ENCODE results near the gene LEF1.

- TF ChIP-seq NFIC (IDR thresholded peaks at IDR 0.05): no peak
- no peak for TF ChIP-seq MAFF (IDR thresholded peaks at IDR 0.05; ENCODE audit: low read length)
- TF ChIP-seq CTCF (IDR thresholded peaks at IDR 0.05 in 2 of 3, conservative IDR thresholded peaks at IDR 0.05 in 1 of 3; ENCODE audit: insufficient read depth in 2 of 3, low read depth in 1 of 3, low read length in 3 of 3): no peak
- TF ChIP-seq PREB (CRISPR knock-in tag; IDR thresholded peaks at IDR 0.05): no peak
- TF ChIP-seq FOXA1 (IDR thresholded peaks at IDR 0.05; ENCODE audit: borderline replicate concordance): no peak
- no peak for TF ChIP-seq E2F3 (CRISPR knock-in tag; IDR thresholded peaks at IDR 0.05)
- no peak for TF ChIP-seq YY1 (IDR thresholded peaks at IDR 0.05; ENCODE audit: borderline replicate concordance in 1 of 3, control insufficient read depth in 1 of 3, extremely low read depth in 1 of 3, insufficient read depth in 3 of 3, insufficient read length in 1 of 3, insufficient replicate concordance in 2 of 3, low read depth in 1 of 3, low read length in 2 of 3)
- TF ChIP-seq ZNF79 (CRISPR knock-in tag; IDR thresholded peaks at IDR 0.05; ENCODE audit: low read depth): no peak
- no peak for TF ChIP-seq BACH1 (tag; IDR thresholded peaks at IDR 0.05)
- TF ChIP-seq ZNF830 (CRISPR knock-in tag; IDR thresholded peaks at IDR 0.05): no peak
These were observed 155.4 kb downstream of the LEF1 start for GRCh38 chr4:108013327-108013726.

Measured in K562 (cell line).